Activated T-helper 2 cell treated with anti-CD3 and anti-CD28 coated beads, Interferon-gamma antibody, Interleukin-2, Interleukin-4, amounts not matched to agents 10 μg/mL and 5 μg/mL and 100 μg/mL, durations not matched to agents 14 hours and 24 hours and 36 hours (primary cell): Measurements from ENCODE around the gene ELAPOR2. TPM values are rescaled to one million over a fixed set of nuclear protein-coding genes. Genes with fewer than 3 reads are reported as not detected.
"Not testable (repeated sequence)": the region's sequence is repeated elsewhere in the genome, so short reads cannot be mapped to it uniquely, and the experiment has no call there.

Experiments
- DNase-seq: peaks from one replicate; pipeline ENCODE4 v3.0.0; 2021; ENCODE audit warnings: low spot score
- H3K27ac Mint-ChIP-seq: one replicate; pipeline ENCODE4 v1.8.0; 2021; ENCODE audit warnings: mixed read lengths
- H3K27me3 Mint-ChIP-seq: one replicate; pipeline ENCODE4 v1.8.0; 2021; ENCODE audit warnings: low read depth, mixed read lengths
- H3K36me3 Mint-ChIP-seq: one replicate; pipeline ENCODE4 v1.8.0; 2021; ENCODE audit warnings: low read depth, mixed read lengths
- H3K4me1 Mint-ChIP-seq: one replicate; pipeline ENCODE4 v1.8.0; 2021; ENCODE audit warnings: low read depth, mixed read lengths
- H3K4me3 Mint-ChIP-seq: one replicate; pipeline ENCODE4 v1.8.0; 2021; ENCODE audit warnings: low read depth, mild to moderate bottlenecking, moderate library complexity, mixed read lengths
- H3K9me3 Mint-ChIP-seq: one replicate; pipeline ENCODE4 v1.8.0; 2021; ENCODE audit warnings: mixed read lengths
- intact Hi-C: fragments of 100-400 bp; cut with micrococcal nuclease; formaldehyde crosslinking; loops from one replicate; pipeline ENCODE4 v1.15.1; 2023
- total RNA-seq: library from RNA; stranded (reverse); gene quantifications from 2 replicates; pipeline ENCODE4 v1.2.3, GENCODE V29; 2022

ELAPOR2 gene
- total RNA-seq = 2.4 and 2.7 TPM in 2 replicates

- Mint-ChIP-seq H3K27me3 (peaks cover 17% of the 10 kb centered on the region), H3K27ac (no peak within 1 kb of the TSS), H3K4me1 (peaks cover 11% of the 10 kb centered on the region), H3K36me3 (no peaks in the 10 kb centered on the region), H3K9me3 (no peaks in the 10 kb centered on the region), H3K4me3 (peak within 1 kb of the TSS; percentile 71)
- peak; percentile 71 for DNase-seq
- intact Hi-C loops = loop anchor here (2.0 to 5.0 kb wide), 4 partner anchors 93 to 178 kb away; partner anchors contain the start of gene DMTF1
Observed at GRCh38 chr7:87059525-87060287, at the start of gene ELAPOR2. Gene ELAPOR2, minus strand, starts transcription at chr7:87059654. Its CDS starts 141 bp downstream, at chr7:87059513.

- no peak for DNase-seq
- Mint-ChIP-seq H3K36me3 (no peaks in the 10 kb centered on the region), H3K27ac (no peak overlapping the region), H3K27me3 (peaks cover 6% of the 10 kb centered on the region), H3K4me3 (no peak overlapping the region), H3K9me3 (no peaks in the 10 kb centered on the region), H3K4me1 (no peaks in the 10 kb centered on the region)
- intact Hi-C loops = no loop called here
Observed at GRCh38 chr7:87107949-87108776, 48.7 kb upstream of the ELAPOR2 start.

GRCh38 chr7:87106974-87107612 is 47.6 kb upstream of the ELAPOR2 start:
- H3K4me3 Mint-ChIP-seq = no peak overlapping the region
- H3K36me3 Mint-ChIP-seq = no peaks in the 10 kb centered on the region
- no peaks in the 10 kb centered on the region for H3K9me3 Mint-ChIP-seq
- no peak overlapping the region for H3K27ac Mint-ChIP-seq
- H3K27me3 Mint-ChIP-seq = peaks cover 6% of the 10 kb centered on the region
- DNase-seq = no peak
- intact Hi-C loops = no loop called here
- H3K4me1 Mint-ChIP-seq = no peaks in the 10 kb centered on the region

DNA sequence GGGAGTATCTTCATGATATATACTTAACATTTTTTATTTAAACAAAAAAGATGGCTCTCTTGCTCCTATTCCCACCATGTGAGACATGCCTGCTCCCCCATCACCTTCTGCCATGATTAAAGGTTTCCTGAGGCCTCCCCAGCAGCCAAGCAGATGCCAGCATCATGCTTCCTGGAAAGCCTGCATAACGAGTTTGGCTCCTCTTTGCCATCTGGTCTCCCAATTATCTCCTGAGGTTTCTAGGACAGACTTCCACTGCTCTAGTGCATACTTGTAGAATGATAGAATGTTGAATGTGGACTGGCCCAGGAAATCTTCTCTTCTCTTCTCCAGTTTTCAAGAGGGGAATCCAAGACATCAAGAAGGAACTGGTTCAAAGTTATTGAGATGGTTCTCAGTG is 45.9 kb upstream of the ELAPOR2 start:
- H3K36me3 Mint-ChIP-seq = no peaks in the 10 kb centered on the region
- intact Hi-C loops = no loop called here
- H3K9me3 Mint-ChIP-seq = no peaks in the 10 kb centered on the region
- no peaks in the 10 kb centered on the region for H3K4me1 Mint-ChIP-seq
- DNase-seq = no peak
- H3K27me3 Mint-ChIP-seq = peaks cover 8% of the 10 kb centered on the region
- H3K4me3 Mint-ChIP-seq = no peak overlapping the region
- H3K27ac Mint-ChIP-seq = no peak overlapping the region

- Mint-ChIP-seq H3K36me3 (no peaks in the 10 kb centered on the region), H3K27ac (no peak overlapping the region), H3K27me3 (peaks cover 6% of the 10 kb centered on the region), H3K4me1 (no peaks in the 10 kb centered on the region), H3K9me3 (no peaks in the 10 kb centered on the region), H3K4me3 (no peak overlapping the region)
- intact Hi-C loops = no loop called here
- DNase-seq = no peak
Observed at GRCh38 chr7:87100326-87100725, 40.9 kb upstream of the ELAPOR2 start.

GRCh38 chr7:87097375-87097774 is 37.9 kb upstream of the ELAPOR2 start:
- H3K27me3 Mint-ChIP-seq, intact Hi-C loops, H3K4me3 Mint-ChIP-seq, H3K4me1 Mint-ChIP-seq, H3K9me3 Mint-ChIP-seq, H3K36me3 Mint-ChIP-seq, H3K27ac Mint-ChIP-seq, DNase-seq: not testable (repeated sequence)

DNA sequence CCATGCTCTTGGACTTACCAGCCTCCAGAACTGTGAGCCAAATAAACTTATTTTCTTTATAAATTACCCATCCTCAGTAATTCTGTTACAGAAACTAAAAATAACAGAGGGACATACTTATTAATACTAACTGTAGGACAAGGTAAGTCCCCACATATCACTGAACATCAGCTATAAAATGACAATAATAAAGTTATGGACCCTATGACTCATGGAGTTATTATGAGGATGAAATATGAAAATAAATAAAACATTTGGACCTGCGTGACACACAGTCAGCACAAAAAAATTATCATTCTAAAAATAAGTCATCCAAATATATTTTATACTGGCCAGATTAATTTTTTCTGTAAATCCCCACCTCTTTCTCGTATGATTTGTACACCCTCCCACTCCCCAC is 34.9 kb upstream of the ELAPOR2 start:
- Mint-ChIP-seq H3K9me3 (no peaks in the 10 kb centered on the region), H3K27ac (no peak overlapping the region), H3K4me3 (no peak overlapping the region), H3K36me3 (no peaks in the 10 kb centered on the region), H3K4me1 (no peaks in the 10 kb centered on the region), H3K27me3 (no peaks in the 10 kb centered on the region)
- intact Hi-C loops = no loop called here
- no peak for DNase-seq

DNA sequence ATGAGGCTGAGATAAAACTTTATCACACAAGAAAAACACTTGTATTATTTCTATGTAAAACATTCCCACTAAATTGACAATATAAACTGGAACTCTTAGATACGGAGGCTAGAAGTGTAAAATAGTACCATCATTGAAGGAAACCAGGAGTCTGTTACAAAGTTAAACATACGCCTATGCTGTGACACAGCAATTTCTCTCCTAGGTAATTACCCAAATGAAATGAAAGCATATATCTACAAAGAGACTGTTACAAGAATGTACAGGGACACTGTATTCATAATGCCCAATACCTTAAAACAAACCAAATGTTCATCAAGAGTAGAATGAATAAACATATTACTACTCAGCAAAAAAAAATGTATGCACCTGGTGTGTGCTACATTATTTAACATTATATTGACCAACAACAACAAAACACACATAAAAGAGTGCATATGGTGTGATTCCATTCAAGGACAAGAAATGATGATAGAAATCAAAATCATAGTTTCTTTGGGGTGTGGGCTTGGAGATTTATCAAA is 33.2 kb upstream of the ELAPOR2 start:
- no peaks in the 10 kb centered on the region for H3K36me3 Mint-ChIP-seq
- H3K4me3 Mint-ChIP-seq = no peak overlapping the region
- intact Hi-C loops = no loop called here
- DNase-seq = no peak
- no peaks in the 10 kb centered on the region for H3K9me3 Mint-ChIP-seq
- no peaks in the 10 kb centered on the region for H3K27me3 Mint-ChIP-seq
- H3K27ac Mint-ChIP-seq = no peak overlapping the region
- H3K4me1 Mint-ChIP-seq = no peaks in the 10 kb centered on the region

DNA sequence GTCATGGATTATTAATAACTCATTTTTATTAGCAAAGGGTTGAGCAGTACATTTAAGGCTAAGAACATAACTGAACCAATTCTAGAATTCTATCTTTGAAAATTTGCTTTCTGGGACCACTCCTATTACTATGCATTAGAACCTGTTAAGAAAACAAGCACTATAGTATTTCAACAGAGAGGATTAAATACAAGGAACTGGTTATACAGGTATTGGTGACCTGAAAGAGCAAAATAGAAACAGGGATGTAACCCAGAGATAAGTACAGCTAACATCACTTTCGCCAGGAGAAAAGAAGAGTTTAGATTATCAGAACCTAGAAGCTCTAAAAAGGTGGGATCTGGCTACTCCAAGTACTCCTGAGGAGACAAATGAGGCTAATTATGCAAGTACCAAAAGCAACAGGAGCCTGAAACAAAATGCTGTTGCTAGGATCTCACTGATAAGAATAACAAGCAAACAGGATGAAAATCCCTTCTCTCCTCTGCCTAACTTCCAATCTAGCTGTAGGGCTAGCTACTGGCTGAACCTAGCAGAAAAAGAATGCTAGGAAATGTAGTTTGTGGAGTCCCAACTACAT is 32.1 kb upstream of the ELAPOR2 start:
- Mint-ChIP-seq H3K4me3 (no peak overlapping the region), H3K9me3 (no peaks in the 10 kb centered on the region), H3K36me3 (no peaks in the 10 kb centered on the region), H3K27ac (no peak overlapping the region), H3K27me3 (no peaks in the 10 kb centered on the region), H3K4me1 (no peaks in the 10 kb centered on the region)
- intact Hi-C loops = no loop called here
- no peak for DNase-seq

GRCh38 chr7:87083865-87084519 is 24.5 kb upstream of the ELAPOR2 start:
- Mint-ChIP-seq H3K27me3 (peaks cover 2% of the 10 kb centered on the region), H3K4me3 (no peak overlapping the region), H3K4me1 (peaks cover 6% of the 10 kb centered on the region), H3K9me3 (no peaks in the 10 kb centered on the region), H3K27ac (no peak overlapping the region), H3K36me3 (no peaks in the 10 kb centered on the region)
- intact Hi-C loops = no loop called here
- DNase-seq = no peak

DNA sequence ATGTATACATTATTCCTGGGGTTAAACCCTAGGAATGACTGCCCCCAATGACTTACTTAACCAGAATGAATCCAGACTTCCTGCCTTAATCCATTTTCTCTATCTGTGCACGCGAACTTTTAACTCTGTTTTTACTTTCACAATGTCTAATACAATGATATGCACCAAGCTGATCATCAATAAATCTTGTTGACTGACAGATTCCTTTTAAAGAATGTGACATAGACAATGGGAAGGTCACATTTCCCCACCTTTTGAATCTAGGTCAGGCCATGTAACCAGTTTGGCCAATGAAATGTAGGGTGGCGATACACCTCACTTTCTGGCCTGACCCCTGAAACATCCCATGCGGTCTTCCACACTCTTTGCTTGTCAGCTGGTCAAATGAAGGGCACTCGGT is 23.2 kb upstream of the ELAPOR2 start:
- intact Hi-C loops = no loop called here
- Mint-ChIP-seq H3K9me3 (no peaks in the 10 kb centered on the region), H3K27me3 (peaks cover 2% of the 10 kb centered on the region), H3K27ac (no peak overlapping the region), H3K36me3 (no peaks in the 10 kb centered on the region), H3K4me1 (peaks cover 6% of the 10 kb centered on the region), H3K4me3 (no peak overlapping the region)
- no peak for DNase-seq
